Thymus (tissue), 11 donors: ENCODE results near the gene CACNA2D3. TPM values are rescaled to one million over a fixed set of nuclear protein-coding genes. Genes with fewer than 3 reads are reported as not detected.

Experiments
- DNase-seq, 9 donors: peaks; one replicate each; pipeline ENCODE4 v3.0.0-alpha.2; 2013; ENCODE audit warnings: low spot score in 9 of 9, low read depth in 6 of 9, missing footprints in 1 of 9
- H3K27ac ChIP-seq, 2 donors: one replicate each; pipeline ENCODE4 v1.5.1; 2013; ENCODE audit warnings: control low read depth in 1 of 2, low read depth in 1 of 2, low read length in 1 of 2, mild to moderate bottlenecking in 1 of 2, moderate library complexity in 1 of 2
- H3K27me3 ChIP-seq, 2 donors: one replicate each; pipeline ENCODE4 v1.5.1; 2013; ENCODE audit warnings: low read length in 1 of 2; ENCODE audit not compliant: control insufficient read depth in 2 of 2, insufficient read depth in 1 of 2
- H3K36me3 ChIP-seq, 2 donors: one replicate each; pipeline ENCODE4 v1.5.1; 2013; ENCODE audit warnings: low read length in 1 of 2, mild to moderate bottlenecking in 1 of 2, moderate library complexity in 1 of 2; ENCODE audit not compliant: control insufficient read depth in 2 of 2, insufficient read depth in 2 of 2
- H3K4me1 ChIP-seq, 2 donors: one replicate each; pipeline ENCODE4 v1.5.1; 2013; ENCODE audit warnings: low read length in 2 of 2; ENCODE audit not compliant: control insufficient read depth in 2 of 2, insufficient read depth in 2 of 2
- H3K4me3 ChIP-seq, 2 donors: one replicate each; pipeline ENCODE4 v1.5.1; 2013; ENCODE audit warnings: low read length in 2 of 2, control low read depth in 1 of 2, mild to moderate bottlenecking in 1 of 2
- H3K9me3 ChIP-seq, 2 donors: one replicate each; pipeline ENCODE4 v1.5.1; 2013; ENCODE audit warnings: low read length in 1 of 2, mild to moderate bottlenecking in 1 of 2; ENCODE audit not compliant: control insufficient read depth in 2 of 2, insufficient read depth in 1 of 2
- WGBS: extraction: QIAGEN DNeasy Blood & Tissue Kit; methylation state at CpG from one replicate; pipeline ENCODE4 v1.1.7; 2013; 5-methylcytosine and 5-hydroxymethylcytosine counted together
- polyA plus RNA-seq: library from polyadenylated mRNA; stranded (reverse); fragments of 200-250 nt; gene quantifications from one replicate; pipeline ENCODE4 v1.2.3, GENCODE V29; 2013
- total RNA-seq: library from RNA; stranded (reverse); fragments of 120-200 nt; gene quantifications from one replicate; pipeline ENCODE4 v1.2.4, GENCODE V29; 2013
- donor health status: healthy.

Gene CACNA2D3
- total and polyA plus RNA-seq, 2 donors: 1.8 to 2.1 TPM

DNA sequence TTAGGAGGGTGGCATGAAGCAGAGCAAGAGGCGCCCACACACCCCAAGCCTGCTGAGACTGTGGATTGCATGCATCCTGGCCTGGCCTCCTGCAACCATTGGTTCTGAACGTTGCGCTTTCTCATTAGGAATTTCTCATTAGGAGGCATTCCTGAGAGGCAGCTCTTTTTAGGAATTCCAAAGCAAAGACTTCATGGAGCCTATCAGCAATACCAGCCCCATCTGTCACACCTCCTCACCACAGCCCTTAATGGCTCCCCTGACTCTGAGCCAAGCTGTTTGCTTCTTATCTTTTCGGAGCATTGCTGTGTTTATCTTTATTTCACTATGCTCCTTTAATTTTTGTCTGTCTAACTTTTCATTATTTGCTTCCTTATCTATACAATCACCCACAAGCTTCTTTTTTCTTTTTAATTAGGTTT lies 226.9 kb downstream of the CACNA2D3 start:
- H3K27ac ChIP-seq: no peak overlapping the region
- DNase-seq: no peak
- no peaks in the 10 kb centered on the region for H3K36me3 ChIP-seq
- 89% methylated on average over 4 of the region's 4 CpGs for WGBS
- H3K4me3 ChIP-seq: no peak overlapping the region
- H3K4me1 ChIP-seq: no peaks in the 10 kb centered on the region
- H3K9me3 ChIP-seq: no peaks in the 10 kb centered on the region
- no peaks in the 10 kb centered on the region for H3K27me3 ChIP-seq

DNA sequence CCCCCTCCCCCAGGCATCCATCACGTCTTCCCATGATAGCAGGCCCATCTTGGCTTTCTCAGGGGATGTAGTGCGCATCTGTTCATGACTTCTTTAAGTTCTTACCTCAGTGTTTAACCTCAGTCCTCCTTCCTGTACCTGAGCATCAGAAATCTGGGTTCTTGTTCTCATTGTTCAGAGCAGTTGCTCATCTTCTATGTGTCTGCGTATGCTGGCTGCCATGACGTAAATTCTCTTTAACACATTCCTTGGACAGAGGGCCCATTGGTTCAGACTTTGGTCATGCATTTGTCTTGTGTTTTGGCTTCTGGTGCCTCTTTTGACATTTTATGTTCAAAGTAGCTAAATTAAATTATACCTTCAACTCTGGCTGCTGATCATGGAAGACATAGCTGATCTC lies 227.3 kb downstream of the CACNA2D3 start:
- H3K36me3 ChIP-seq: no peaks in the 10 kb centered on the region
- no peaks in the 10 kb centered on the region for H3K4me1 ChIP-seq
- H3K4me3 ChIP-seq: no peak overlapping the region
- no peak for DNase-seq
- H3K9me3 ChIP-seq: no peaks in the 10 kb centered on the region
- no peaks in the 10 kb centered on the region for H3K27me3 ChIP-seq
- WGBS: 92% methylated on average over 4 of the region's 4 CpGs
- no peak overlapping the region for H3K27ac ChIP-seq

DNA sequence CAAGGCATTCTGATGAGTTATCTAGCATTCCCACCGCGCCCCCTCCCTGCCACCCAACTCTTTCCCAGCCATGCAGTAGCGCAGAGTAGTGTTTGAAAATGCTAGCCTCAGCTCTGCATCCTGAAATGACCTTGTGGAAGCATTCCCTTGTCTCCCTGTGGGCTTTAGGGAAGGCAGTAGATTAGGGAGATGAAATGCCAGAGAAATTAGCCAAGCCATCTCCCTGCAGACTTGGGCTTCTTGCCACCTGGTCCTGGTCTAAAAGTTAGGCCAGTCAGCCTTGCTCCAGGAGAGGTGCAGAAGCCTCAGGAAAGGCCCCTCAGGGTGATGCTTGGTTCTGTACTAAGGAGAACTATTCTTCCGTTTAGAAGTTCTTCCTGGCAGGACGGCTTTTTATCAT lies 231.2 kb downstream of the CACNA2D3 start:
- H3K27me3 ChIP-seq: no peaks in the 10 kb centered on the region
- no peaks in the 10 kb centered on the region for H3K36me3 ChIP-seq
- no peaks in the 10 kb centered on the region for H3K4me1 ChIP-seq
- H3K4me3 ChIP-seq: no peak overlapping the region
- WGBS: 96% methylated on average over 5 of the region's 5 CpGs
- no peak overlapping the region for H3K27ac ChIP-seq
- no peak for DNase-seq
- H3K9me3 ChIP-seq: no peaks in the 10 kb centered on the region

DNA sequence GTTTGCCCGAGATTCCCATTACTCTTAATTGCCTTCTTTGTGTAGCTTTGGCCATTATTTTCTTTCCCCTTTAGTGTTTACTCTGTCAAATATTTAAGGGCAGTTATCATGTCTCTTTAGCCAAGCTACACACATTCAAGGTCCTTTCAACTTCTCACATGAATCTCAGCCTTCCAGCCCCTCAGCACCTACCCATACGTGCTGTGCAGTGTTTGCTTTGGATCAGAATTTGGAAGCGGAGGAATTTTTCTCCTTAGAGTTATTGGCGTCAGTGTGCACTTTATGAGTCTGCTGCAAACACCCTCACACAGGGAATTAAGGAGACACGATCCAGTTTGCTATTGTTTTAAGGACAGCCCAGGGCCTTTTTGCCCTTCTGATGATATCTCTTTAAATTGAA lies 231.6 kb downstream of the CACNA2D3 start:
- Histone ChIP-seq H3K9me3 (no peaks in the 10 kb centered on the region), H3K27me3 (no peaks in the 10 kb centered on the region), H3K4me1 (no peaks in the 10 kb centered on the region), H3K27ac (no peak overlapping the region), H3K4me3 (no peak overlapping the region), H3K36me3 (no peaks in the 10 kb centered on the region)
- DNase-seq: no peak
- 88% methylated on average over 5 of the region's 5 CpGs for WGBS

DNA sequence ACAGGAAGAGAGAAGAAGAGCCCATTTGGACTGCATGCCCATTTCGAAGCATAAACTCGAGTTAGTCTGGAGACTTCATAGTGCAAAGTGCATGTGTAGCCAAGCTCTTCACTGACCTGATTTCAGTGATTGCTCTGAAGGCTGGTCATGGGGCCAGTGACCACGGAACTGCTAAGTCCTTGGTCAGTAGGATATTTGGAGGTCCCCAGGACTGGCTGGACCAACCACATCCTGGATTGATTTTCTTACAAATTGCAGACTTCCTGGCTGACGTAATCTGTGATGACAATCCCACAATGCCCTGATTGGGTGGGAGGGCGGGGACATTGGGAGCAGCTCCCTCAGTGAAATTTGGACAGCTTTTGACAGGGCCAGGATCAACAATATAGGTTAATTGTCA lies 233.4 kb downstream of the CACNA2D3 start:
- no peak for DNase-seq
- H3K4me1 ChIP-seq: no peaks in the 10 kb centered on the region
- H3K27ac ChIP-seq: no peak overlapping the region
- H3K36me3 ChIP-seq: no peaks in the 10 kb centered on the region
- no peaks in the 10 kb centered on the region for H3K27me3 ChIP-seq
- WGBS: 94% methylated on average over 5 of the region's 5 CpGs
- H3K4me3 ChIP-seq: no peak overlapping the region
- no peaks in the 10 kb centered on the region for H3K9me3 ChIP-seq

DNA sequence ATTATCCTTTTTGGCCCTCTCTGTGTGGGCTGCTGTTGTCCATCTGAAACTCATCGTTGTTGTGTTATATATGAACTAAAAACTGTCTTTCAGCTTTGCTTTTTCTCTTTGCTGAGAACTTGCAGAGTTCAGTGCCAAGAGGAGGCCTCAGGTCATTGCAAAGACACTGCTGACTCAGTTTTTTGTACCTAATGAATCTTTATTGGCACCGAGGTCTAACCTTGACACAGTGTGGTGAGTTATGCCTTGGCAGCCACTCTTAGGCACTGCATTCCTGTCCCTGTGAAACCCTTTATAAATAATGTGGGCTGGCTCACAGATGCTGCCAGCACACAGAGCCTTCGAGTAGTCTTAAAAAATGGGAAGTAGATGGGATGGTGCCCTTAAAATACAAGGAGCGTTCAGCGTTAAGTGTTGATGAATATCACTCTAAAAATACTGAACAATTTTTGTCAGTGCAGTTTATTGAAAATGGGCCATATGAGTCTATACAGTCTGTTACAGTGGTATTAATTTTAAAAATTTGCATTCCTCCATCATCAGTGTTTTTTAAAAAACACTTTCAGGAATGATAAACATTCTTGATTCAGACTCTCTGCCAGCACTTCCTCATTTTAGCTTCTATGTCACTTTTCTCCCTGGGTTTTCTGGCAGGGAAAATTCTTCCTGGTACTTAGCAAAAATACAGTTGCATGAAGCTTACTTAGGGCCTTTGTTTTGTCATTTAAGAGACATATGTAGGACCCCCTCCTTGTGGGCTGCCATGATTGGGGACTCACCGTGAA lies 234.1 kb downstream of the CACNA2D3 start:
- H3K4me3 ChIP-seq: no peak overlapping the region
- no peaks in the 10 kb centered on the region for H3K27me3 ChIP-seq
- DNase-seq: no peak
- no peak overlapping the region for H3K27ac ChIP-seq
- H3K36me3 ChIP-seq: no peaks in the 10 kb centered on the region
- H3K4me1 ChIP-seq: no peaks in the 10 kb centered on the region
- H3K9me3 ChIP-seq: no peaks in the 10 kb centered on the region
- 35% methylated on average over 6 of the region's 6 CpGs for WGBS

DNA sequence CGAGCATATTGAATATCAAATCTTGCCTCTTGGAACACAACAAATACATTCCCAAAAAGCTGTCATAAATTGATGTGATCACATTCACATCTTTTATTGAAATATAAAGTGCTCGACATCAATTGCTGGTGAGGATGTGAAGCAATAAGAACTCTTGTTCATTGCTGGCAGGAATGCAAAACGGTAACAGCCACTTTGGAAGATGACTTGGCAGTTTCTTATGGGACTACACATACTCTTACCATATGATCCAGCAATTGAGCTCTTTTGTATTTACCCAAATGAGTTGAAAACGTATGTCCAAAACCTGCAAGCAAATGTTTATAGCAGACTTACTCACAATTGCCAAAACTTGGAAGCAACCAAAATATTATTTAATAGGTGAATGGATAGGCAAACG lies 234.9 kb downstream of the CACNA2D3 start:
- WGBS: 69% methylated on average over 5 of the region's 5 CpGs
- Histone ChIP-seq H3K27me3 (no peaks in the 10 kb centered on the region), H3K27ac (no peak overlapping the region), H3K9me3 (no peaks in the 10 kb centered on the region), H3K4me3 (no peak overlapping the region), H3K36me3 (no peaks in the 10 kb centered on the region), H3K4me1 (no peaks in the 10 kb centered on the region)
- DNase-seq: no peak

DNA sequence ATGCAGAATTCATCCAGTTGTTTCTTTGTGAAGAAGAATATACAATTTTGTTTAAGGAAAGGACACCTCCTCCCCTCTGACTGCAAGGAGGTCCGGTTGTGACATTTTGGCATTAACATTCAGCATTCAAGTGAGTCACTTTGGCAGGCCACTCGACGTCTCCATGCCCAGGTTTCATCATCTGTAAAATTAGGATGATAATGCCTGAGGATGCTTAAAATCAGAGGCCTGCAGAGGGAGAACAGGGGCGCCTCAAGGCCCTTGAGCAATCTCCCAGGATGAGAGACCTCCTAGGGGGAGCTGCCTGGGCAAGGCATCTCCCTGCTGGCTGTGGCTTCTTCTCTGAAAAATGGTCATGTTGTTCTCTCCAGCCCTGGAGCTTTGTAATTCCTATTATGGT lies 236.0 kb downstream of the CACNA2D3 start:
- Histone ChIP-seq H3K4me1 (no peaks in the 10 kb centered on the region), H3K36me3 (no peaks in the 10 kb centered on the region), H3K27me3 (no peaks in the 10 kb centered on the region), H3K9me3 (no peaks in the 10 kb centered on the region), H3K27ac (no peak overlapping the region), H3K4me3 (no peak overlapping the region)
- 91% methylated on average over 4 of the region's 4 CpGs for WGBS
- no peak for DNase-seq

DNA sequence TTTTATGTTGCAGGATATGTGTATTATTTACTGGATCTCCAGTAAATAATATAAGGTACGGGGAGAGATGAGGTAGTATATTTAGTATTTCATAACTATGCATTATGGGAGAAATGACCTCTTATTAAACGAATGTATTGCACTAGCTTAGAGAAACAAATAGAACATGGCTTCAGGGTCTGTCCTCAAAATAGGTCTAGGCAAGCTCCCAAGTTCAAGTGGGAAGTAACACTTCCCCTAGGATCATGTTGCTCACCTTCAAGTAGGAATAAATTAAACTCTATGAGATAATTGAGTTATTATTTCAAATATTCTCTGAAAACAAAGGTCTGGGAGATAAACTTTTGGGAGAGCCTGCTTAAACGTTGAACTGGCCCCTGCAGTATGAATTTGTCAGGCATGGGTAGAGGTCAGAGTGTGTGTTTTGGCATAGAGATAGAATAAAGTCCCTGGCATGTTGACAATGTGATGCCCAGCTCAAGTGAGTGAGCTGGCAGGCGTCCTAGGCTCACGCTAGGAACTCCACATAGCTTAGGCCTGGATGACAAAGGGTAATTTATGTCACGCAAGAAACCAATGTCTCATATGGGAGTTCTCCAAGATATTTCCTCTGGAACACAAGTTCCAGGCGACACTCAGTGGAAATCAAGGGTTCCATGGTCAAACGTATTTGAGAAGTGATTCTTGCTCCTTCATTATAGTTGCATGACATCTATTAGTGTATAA lies 236.8 kb downstream of the CACNA2D3 start:
- no peaks in the 10 kb centered on the region for H3K36me3 ChIP-seq
- H3K27ac ChIP-seq: no peak overlapping the region
- H3K27me3 ChIP-seq: no peaks in the 10 kb centered on the region
- no peak overlapping the region for H3K4me3 ChIP-seq
- DNase-seq: no peak
- 93% methylated on average over 8 of the region's 8 CpGs for WGBS
- H3K4me1 ChIP-seq: no peaks in the 10 kb centered on the region
- H3K9me3 ChIP-seq: no peaks in the 10 kb centered on the region
